Stimulated activated naive CD8-positive, alpha-beta T cell treated with anti-CD3 and anti-CD28 coated beads, Interleukin-15, amount 100 ng/mL, for 72 hours (primary cell): ENCODE measurements around the gene HMCN2.

Experiments
- ATAC-seq: fragments of 150-1000 bp; cut with Tn5 transposase; 2 replicates; pipeline ENCODE4 v1.10.0; 2021; ENCODE audit warnings: mild to moderate bottlenecking, moderate library complexity
- DNase-seq, 2 donors: peaks; one replicate each; pipeline ENCODE4 v3.0.0; 2021 to 2022
- H3K27ac Mint-ChIP-seq, 2 donors: one replicate each; pipeline ENCODE4 v1.8.0; 2022; ENCODE audit warnings: mild to moderate bottlenecking in 2 of 2, mixed read lengths in 2 of 2, moderate library complexity in 2 of 2
- H3K27me3 Mint-ChIP-seq: one replicate; pipeline ENCODE4 v1.8.0; 2022; ENCODE audit warnings: mixed read lengths
- H3K4me1 Mint-ChIP-seq: one replicate; pipeline ENCODE4 v1.8.0; 2022; ENCODE audit warnings: mild to moderate bottlenecking, mixed read lengths
- H3K4me3 Mint-ChIP-seq, 2 donors: one replicate each; pipeline ENCODE4 v1.8.0; 2022; ENCODE audit warnings: mild to moderate bottlenecking in 2 of 2, mixed read lengths in 2 of 2, moderate library complexity in 1 of 2
- H3K9me3 Mint-ChIP-seq, 2 donors: one replicate each; pipeline ENCODE4 v1.8.0; 2022; ENCODE audit warnings: mixed read lengths in 2 of 2

Gene HMCN2

DNA sequence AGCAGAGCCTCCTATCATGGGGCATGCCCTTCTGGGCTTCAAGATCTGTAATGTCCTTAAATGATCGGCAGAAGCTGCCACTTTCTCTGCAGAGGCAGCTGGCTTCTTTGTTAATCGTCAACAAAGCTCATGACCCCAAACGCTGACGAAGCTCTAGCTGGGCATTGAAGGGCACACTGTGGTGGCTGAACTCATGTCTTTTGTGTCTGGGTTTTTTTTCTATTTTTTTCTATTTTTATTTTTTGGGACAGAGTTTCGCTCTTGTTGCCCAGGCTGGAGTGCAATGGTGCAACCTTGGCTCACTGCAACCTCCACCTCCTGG is 114.0 kb downstream of the HMCN2 start:
- Mint-ChIP-seq H3K4me3 (no peak overlapping the region), H3K27me3 (no peaks in the 10 kb centered on the region), H3K27ac (no peak overlapping the region), H3K9me3 (no peaks in the 10 kb centered on the region), H3K4me1 (no peaks in the 10 kb centered on the region)
- ATAC-seq (no peak), DNase-seq (no peak)

DNA sequence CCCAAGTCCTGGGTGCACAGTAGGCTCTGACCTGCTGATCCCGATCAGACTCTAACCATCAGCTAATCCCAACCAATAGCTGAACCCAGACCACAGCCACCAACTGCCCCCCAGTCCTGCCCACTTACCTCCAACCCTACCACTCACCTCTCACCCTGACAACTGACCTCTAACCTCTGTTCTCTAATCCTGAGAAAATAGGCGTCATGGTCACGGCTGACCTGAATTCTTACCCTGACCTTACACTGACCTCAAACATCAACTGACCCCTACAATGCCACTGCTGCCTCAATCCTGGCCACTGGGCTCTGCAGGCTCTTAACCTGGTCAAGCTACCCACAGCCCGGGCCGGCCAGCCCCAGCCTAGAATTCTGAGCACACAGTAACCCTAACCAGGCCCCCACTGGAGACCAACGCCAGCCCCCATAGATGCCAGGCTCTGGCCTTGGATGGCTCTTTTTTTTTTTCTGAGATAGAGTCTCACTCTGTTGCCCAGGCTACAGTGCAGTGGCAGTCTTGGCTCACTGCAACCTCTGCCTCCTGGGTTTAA is 115.4 kb downstream of the HMCN2 start:
- no peak overlapping the region for H3K4me3 Mint-ChIP-seq
- no peaks in the 10 kb centered on the region for H3K9me3 Mint-ChIP-seq
- no peaks in the 10 kb centered on the region for H3K27me3 Mint-ChIP-seq
- no peaks in the 10 kb centered on the region for H3K4me1 Mint-ChIP-seq
- DNase-seq (no peak), ATAC-seq (no peak)
- H3K27ac Mint-ChIP-seq: no peak overlapping the region

DNA sequence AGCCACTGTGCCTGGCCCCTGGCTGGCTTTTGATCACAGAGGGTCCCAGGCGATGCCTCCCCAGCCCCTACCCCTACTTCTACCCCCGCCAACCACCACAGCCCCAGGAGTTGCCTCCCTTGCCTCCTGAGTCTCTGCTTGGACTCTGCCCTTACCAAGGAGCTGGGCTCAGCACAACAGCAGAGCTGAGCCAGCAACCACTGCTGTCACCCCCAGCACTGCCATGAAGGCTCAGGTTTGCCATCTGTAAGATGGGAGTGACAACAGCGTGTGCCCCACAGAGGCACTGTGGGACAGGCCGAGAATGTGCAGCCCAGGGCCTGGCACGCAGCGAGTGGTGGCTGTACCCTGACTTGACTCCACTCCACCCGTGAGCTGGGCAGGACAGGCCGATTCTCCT is 116.1 kb downstream of the HMCN2 start:
- Mint-ChIP-seq H3K4me1 (no peaks in the 10 kb centered on the region), H3K27me3 (no peaks in the 10 kb centered on the region), H3K4me3 (no peak overlapping the region), H3K9me3 (no peaks in the 10 kb centered on the region), H3K27ac (no peak overlapping the region)
- ATAC-seq (no peak), DNase-seq (no peak)

DNA sequence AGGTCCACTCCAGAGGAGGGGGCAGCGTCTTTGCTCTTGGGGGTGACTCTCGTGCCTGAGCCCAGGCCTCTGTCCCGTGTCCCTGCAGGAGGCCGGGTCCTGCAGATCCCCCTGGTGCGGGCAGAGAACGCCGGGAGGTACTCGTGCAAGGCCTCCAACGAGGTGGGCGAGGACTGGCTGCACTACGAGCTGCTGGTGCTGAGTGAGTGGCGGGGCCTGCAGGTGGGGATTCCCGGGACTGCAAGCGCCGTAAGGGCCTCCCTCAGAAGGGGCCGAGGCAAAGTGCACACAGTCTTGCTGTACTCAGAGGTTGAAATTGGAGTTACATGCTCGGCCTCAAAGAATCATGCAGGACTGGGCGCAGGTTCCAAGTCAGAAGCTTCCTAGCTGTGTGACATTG is 116.5 kb downstream of the HMCN2 start:
- Mint-ChIP-seq H3K4me3 (no peak overlapping the region), H3K27me3 (no peaks in the 10 kb centered on the region), H3K27ac (no peak overlapping the region), H3K9me3 (no peaks in the 10 kb centered on the region), H3K4me1 (no peaks in the 10 kb centered on the region)
- ATAC-seq (no peak), DNase-seq (no peak)

DNA sequence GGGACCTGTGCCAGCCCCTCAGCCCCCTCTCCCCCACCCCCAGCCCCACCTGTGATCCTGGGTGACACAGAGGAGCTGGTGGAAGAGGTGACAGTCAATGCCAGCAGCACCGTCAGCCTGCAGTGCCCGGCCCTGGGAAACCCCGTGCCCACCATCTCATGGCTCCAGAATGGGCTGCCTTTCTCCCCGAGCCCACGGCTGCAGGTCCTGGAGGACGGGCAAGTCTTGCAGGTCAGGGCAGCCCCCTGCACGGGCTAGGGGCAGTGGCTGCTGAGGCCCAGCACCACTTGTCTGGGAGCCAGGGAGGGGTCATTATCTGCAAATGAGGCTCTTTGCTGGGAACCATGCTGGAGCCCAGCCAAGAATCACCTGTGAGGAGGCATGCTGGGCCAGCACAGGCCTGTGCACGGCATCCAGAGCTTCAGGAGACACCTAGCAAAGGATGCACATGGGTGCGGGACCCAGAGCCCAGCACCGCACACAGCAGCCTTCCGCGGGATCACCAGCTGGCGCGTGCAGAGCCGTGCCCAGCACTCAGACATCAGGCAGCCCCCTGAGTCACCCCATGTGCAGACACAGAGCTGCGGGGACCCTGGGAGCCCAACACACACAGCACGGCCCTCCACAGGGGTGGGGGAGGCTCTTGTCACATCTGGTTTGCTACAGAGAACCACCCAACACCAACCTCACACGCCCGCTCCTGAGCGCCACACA is 117.2 kb downstream of the HMCN2 start:
- Mint-ChIP-seq H3K27ac (no peak overlapping the region), H3K4me1 (no peaks in the 10 kb centered on the region), H3K4me3 (no peak overlapping the region), H3K9me3 (no peaks in the 10 kb centered on the region), H3K27me3 (no peaks in the 10 kb centered on the region)
- DNase-seq (no peak), ATAC-seq (no peak)

DNA sequence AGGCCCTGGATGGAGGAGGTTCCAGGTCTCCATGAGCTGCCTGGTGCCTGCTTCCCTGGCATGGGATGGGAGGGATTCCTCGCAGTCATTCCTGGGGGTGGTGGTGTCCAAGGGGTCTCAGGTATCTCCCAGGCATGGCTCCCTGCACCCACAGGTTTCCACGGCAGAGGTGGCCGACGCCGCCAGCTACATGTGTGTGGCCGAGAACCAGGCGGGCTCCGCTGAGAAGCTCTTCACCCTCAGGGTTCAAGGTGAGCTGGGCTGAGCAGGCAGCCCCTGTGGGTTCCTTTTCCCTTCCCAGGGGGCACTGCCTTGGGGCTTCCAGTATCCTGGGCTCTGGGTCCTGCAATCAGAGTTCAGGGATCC is 117.8 kb downstream of the HMCN2 start:
- Mint-ChIP-seq H3K4me1 (no peaks in the 10 kb centered on the region), H3K27ac (no peak overlapping the region), H3K4me3 (no peak overlapping the region), H3K27me3 (no peaks in the 10 kb centered on the region), H3K9me3 (no peaks in the 10 kb centered on the region)
- no peak for ATAC-seq
- DNase-seq: no peak

DNA sequence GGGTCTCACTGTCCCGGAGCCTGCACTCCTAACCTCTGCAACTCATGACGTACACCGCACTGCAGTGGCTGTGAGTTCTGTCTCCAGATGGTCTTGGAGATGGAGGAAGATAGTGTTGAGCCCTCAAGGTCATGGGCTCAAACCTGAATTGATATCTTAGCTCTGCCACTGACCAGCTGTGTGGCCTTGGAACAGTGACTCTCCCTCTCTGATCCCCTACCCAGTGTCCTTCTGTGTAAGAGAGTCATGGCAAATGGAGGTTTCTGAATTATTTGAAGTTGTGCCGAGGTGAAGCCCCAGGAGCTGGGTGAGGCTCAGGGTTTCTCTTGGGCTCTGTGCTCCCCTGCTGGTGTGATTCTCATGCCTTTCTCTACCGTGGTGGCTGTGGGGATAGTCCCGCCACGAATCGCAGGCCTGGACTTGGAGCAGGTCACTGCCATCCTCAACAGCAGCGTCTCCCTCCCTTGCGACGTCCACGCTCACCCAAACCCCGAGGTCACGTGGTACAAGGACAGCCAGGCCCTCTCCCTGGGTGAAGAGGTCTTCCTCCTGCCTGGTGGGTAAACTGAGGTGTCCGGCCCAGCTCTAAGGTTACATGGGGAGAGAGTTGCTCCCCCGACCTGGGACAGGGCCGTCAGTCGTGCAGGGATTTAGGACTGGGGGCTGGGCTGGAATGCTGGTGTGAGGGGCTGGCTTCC is 118.6 kb downstream of the HMCN2 start:
- DNase-seq: no peak
- Mint-ChIP-seq H3K27me3 (no peaks in the 10 kb centered on the region), H3K27ac (no peak overlapping the region), H3K9me3 (no peaks in the 10 kb centered on the region), H3K4me1 (no peaks in the 10 kb centered on the region), H3K4me3 (no peak overlapping the region)
- ATAC-seq: no peak

DNA sequence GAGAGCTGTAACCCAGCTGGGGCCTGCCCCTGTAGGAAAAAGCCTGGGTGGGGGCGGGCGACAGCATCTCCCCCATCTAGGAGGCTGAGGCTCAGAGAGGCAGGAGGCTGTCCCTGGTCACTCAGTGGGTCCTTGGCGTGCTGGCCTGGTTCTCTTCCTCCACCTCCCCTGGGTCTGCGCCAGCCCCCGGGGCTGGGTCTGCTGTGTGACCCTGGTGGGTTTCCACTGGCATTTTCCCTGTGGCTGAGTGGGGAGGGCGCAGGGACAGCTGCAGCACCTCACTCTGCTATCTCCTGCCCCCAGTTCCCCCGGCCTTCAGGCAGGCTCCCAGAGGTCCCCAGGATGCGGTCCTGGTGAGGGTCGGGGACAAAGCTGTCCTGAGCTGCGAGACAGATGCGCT is 119.7 kb downstream of the HMCN2 start:
- Mint-ChIP-seq H3K27me3 (no peaks in the 10 kb centered on the region), H3K9me3 (no peaks in the 10 kb centered on the region), H3K27ac (no peak overlapping the region), H3K4me1 (no peaks in the 10 kb centered on the region), H3K4me3 (no peak overlapping the region)
- ATAC-seq (no peak), DNase-seq (no peak)

DNA sequence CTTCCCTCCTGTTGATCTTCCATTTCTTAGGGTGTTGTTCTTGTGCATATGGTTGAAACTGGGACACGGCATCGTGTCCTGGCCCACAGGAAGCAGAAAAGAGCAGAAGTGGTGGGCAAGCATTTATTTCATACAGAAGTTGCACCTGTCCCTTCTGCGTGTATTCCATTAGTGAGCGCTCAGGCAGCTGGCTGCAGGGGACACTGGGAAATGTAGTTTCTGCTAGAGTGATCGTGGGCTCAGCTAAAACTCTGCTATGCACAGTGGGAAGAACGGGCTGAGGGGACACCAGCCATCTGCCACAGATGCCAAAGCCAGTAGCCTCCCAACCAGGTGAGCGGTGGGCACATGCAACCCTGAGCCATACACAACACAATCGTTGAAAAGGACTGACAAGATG is 121.8 kb downstream of the HMCN2 start:
- DNase-seq (no peak), ATAC-seq (no peak)
- no peak overlapping the region for H3K4me3 Mint-ChIP-seq
- H3K9me3 Mint-ChIP-seq: no peaks in the 10 kb centered on the region
- H3K4me1 Mint-ChIP-seq: no peaks in the 10 kb centered on the region
- H3K27me3 Mint-ChIP-seq: no peaks in the 10 kb centered on the region
- no peak overlapping the region for H3K27ac Mint-ChIP-seq

DNA sequence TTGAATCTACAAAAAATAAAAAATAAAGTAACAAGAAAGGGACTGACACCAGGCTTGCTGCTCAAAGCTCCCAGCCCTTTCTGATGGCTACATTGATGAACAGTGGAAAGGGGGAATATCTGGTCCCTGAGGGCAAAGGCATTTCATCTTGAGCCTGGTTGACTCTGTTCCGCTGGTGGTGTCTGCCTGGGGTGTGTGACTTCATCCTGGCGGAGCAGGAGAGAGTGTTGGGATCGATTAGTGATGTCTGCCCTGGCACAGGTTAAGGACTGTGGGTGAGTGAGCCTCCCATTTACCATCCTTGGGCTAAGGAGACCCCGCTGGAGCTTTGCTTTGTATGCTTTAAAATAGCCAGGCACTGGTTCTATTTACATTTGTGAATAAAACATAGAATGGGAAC is 122.3 kb downstream of the HMCN2 start:
- Mint-ChIP-seq H3K27ac (no peak overlapping the region), H3K4me1 (no peaks in the 10 kb centered on the region), H3K27me3 (peaks cover under 1% of the 10 kb centered on the region), H3K4me3 (no peak overlapping the region), H3K9me3 (no peaks in the 10 kb centered on the region)
- DNase-seq: no peak
- ATAC-seq: no peak

DNA sequence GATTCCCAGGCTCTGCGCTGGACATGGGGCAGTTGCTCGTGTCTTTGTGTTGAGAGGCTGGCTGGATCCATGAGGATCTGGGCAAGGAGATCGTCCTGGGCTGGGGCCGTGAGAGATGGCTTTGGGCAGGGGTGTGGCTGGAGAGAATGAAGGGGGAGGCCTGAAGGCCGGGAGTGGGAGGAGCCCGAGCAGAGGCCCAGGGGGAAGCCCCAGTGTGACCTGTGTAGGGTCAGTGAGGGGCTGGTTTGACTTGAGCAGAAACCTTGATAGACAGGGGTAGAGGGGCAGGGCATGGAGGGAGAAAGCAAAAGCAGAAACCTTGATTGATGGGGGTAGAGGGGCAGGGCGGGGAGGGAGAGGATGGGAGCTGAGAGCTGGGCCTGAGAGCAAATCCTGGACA is 124.8 kb downstream of the HMCN2 start:
- Mint-ChIP-seq H3K9me3 (no peaks in the 10 kb centered on the region), H3K4me3 (no peak overlapping the region), H3K27me3 (peaks cover 6% of the 10 kb centered on the region), H3K27ac (peak overlapping the region; percentile 4 to 74), H3K4me1 (no peaks in the 10 kb centered on the region)
- no peak for ATAC-seq
- no peak for DNase-seq

DNA sequence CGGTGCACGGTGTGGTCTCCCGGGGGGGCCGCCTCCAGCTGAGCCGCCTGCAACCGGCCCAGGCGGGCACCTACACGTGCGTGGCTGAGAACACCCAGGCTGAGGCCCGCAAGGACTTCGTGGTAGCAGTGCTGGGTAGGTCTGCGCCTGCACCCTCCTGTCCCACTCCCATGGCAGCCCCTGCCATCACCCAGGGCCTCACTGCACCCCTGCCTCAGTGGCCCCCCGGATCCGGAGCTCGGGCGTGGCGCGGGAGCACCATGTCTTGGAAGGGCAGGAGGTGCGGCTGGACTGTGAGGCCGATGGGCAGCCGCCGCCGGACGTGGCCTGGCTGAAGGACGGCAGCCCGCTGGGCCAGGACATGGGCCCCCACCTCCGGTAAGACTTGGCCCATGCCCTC is 125.4 kb downstream of the HMCN2 start:
- no peaks in the 10 kb centered on the region for H3K9me3 Mint-ChIP-seq
- no peak overlapping the region for H3K27ac Mint-ChIP-seq

DNA sequence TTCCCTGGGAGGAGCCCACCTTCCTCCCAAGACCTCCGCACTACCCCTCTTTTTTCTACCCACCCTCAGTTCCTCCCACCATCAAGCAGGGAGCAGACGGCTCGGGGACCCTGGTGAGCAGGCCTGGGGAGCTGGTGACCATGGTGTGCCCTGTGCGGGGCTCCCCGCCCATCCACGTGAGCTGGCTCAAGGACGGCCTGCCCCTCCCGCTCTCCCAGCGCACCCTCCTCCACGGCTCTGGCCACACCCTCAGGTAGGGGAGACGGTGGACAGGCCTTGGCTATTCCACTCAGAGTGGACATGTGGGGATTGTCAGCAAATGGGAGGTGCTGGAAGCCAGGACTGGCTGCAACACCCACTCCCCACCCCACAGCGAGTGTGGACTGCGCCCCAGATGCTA is 126.3 kb downstream of the HMCN2 start:
- DNase-seq (no peak), ATAC-seq (no peak)
- Mint-ChIP-seq H3K27ac (no peak overlapping the region), H3K27me3 (peaks cover 6% of the 10 kb centered on the region), H3K4me3 (no peak overlapping the region), H3K4me1 (no peaks in the 10 kb centered on the region), H3K9me3 (no peaks in the 10 kb centered on the region)

More for the DNA sequence above, 125.4 kb downstream of the HMCN2 start:
- ATAC-seq (peak; percentile 24), DNase-seq (no peak)
- H3K4me3 Mint-ChIP-seq: no peak overlapping the region
- H3K27me3 Mint-ChIP-seq: peaks cover 6% of the 10 kb centered on the region
- H3K4me1 Mint-ChIP-seq: no peaks in the 10 kb centered on the region

DNA sequence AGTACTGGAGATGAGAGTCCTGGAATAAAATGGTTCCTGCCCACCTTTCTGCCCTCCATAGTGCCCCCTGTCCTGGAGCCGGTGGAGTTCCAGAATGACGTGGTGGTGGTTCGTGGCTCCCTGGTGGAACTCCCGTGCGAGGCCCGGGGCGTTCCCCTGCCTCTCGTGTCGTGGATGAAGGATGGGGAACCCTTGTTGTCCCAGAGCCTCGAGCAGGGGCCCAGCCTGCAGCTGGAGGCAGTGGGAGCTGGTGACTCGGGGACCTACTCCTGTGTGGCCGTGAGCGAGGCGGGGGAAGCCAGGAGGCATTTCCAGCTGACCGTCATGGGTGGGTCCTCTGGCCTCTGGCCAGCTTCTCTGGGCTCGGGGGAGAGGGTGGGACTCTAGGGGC is 128.1 kb downstream of the HMCN2 start:
- Mint-ChIP-seq H3K27me3 (peaks cover 6% of the 10 kb centered on the region), H3K4me1 (no peaks in the 10 kb centered on the region), H3K4me3 (no peak overlapping the region), H3K27ac (no peak overlapping the region), H3K9me3 (no peaks in the 10 kb centered on the region)
- ATAC-seq: no peak
- no peak for DNase-seq

DNA sequence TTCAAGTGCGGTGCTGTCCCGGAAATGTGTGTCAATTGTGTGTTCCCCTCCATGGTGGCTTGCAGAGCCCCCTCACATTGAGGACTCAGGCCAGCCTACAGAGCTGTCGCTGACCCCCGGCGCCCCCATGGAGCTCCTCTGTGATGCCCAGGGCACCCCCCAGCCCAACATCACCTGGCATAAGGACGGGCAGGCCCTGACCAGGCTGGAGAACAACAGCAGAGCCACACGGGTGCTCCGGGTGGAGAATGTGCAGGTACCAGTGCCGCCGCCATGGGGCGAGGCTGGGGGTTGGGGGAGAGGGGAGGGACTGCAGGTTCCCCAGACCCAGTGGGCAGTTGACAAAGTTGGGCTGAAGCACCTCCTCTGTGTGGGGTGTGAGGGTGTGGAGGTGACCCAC is 128.8 kb downstream of the HMCN2 start:
- DNase-seq (no peak), ATAC-seq (no peak)
- no peak overlapping the region for H3K27ac Mint-ChIP-seq
- H3K9me3 Mint-ChIP-seq: no peaks in the 10 kb centered on the region
- peaks cover 6% of the 10 kb centered on the region for H3K27me3 Mint-ChIP-seq
- H3K4me1 Mint-ChIP-seq: no peaks in the 10 kb centered on the region
- H3K4me3 Mint-ChIP-seq: no peak overlapping the region

DNA sequence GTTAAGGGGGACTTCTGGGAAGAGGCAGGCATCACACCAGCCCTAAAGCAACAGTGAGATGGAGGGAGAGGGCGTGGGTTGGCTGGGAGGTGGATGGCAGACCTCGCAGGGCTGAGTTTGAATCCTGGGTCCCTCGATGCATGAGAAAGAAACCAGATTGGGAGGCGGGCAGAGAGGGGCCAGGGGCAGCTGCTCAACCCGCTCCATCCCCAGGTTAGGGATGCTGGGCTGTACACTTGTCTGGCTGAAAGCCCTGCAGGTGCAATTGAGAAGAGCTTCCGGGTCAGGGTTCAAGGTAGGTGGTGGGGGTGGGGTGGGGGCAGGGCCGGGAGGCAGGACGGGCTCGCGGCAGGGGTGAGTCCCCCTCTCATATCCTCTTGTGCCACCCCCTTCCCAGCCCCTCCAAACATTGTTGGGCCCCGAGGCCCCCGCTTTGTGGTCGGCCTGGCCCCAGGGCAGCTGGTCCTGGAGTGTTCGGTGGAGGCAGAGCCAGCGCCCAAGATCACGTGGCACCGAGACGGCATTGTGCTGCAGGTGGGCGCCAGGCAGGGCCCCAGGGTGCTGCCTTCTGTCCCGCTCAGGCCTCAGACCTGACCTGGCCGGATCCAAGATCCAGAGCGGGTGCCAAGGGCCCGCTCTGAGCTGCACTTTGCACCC is 129.4 kb downstream of the HMCN2 start:
- Mint-ChIP-seq H3K9me3 (no peaks in the 10 kb centered on the region), H3K27me3 (peaks cover 6% of the 10 kb centered on the region), H3K4me1 (no peaks in the 10 kb centered on the region), H3K4me3 (no peak overlapping the region), H3K27ac (no peak overlapping the region)
- ATAC-seq (no peak), DNase-seq (no peak)
